ENCODE measurements around the gene CCDC191.
A peak's percentile ranks its signal among the peaks of the same experiment; 100 is the strongest.

Gene CCDC191

DNA sequence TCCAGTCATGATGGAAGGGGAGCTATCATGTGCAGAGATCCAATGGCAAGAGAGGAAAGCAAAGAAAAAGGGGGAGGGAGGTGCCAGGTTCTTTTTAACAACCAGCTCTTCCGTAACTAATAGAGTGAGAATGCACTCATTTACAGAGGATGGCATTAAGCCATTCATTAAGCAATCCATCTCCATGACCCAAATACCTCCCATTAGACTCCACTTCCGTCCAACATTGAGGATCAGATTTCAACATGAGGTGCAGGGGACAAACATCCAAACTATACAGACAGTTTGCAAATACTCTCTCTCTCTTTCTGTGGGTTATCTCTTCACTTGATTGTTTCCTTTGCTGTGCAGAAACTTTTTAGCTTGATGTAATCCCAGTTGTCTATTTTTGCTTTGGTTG, 87.3 kb downstream of the CCDC191 start:
- DNase-seq (ENCODE audit: low spot score) = no peak

- no peak for DNase-seq (ENCODE audit: low spot score)
Measured at GRCh38 chr3:113966172-113966571, 90.2 kb downstream of the CCDC191 start.

GRCh38 chr3:113963879-113964278, 92.4 kb downstream of the CCDC191 start:
- DNase-seq (ENCODE audit: low spot score) = no peak

DNA sequence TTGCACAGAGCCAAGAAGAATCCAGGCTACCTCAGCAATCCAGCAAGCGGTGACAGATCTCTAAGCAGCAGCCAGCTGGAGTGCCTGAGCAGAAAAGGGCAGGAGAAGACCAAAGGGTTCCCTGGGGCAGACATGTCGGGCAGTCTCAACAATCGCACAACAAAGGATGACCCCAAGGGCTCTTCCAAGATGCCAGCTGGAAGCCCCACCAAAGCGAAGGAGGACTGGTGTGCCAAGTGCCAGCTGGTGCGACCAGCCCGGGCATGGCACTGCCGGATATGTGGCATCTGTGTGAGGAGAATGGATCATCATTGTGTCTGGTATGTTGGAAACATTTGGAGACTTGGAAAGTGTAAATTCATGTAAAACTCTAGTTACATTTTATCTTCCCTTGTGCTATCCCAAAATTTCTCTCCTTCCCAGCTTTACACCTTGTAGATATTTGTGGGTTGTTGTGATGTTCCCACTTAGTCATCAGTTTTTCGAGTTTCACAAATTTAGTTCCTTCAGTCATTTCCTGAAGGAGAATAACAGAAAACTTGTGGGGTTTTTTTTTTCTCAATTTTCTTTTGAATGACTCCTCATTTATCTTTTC, 102.1 kb downstream of the CCDC191 start:
- no peak for DNase-seq (ENCODE audit: low spot score)

GRCh38 chr3:113953677-113954076, 102.6 kb downstream of the CCDC191 start:
- DNase-seq (ENCODE audit: low spot score) = peak; percentile 14

GRCh38 chr3:113952921-113953320, 103.4 kb downstream of the CCDC191 start:
- no peak for DNase-seq (ENCODE audit: low spot score)

GRCh38 chr3:113948015-113948917, 108.1 kb downstream of the CCDC191 start:
- no peak for DNase-seq (ENCODE audit: low spot score)

DNA sequence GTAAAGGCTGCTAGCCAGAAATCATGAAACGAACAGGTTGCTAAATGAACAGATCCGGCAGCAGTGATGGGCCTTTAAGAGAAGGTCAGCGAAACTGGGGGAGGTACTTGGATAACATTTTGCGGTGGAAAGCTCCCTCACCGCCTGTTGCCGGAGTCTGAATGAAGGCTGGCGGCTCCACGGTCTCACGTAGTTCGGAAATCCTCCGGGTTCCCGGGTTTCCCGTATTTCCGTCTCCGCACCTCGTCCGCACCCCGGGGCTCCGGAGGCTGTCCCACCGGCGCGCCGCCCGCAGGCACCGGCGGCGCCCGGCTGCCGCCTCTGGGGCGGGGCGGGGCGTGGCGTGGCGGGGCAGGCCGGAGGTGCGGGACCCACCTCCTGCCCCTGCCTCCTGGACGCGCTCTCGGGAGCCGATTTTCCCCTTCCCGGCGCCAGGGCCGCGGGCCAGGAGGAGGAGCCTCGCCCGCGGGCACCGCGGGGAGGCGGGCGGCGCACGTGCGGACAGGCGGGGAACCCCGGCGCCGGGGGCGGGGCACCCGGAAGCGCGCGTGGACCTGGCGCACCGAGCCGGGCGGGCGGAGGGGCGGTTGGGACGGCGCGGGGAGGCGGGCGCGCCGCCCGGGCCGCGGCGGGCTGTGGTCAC, 108.8 kb downstream of the CCDC191 start, which contains the start of gene ZDHHC23:
TSS of gene ZDHHC23 (plus strand) at position 642 of the 643 bp plus-strand sequence. CDS start 790 bp downstream, outside the sequence.
- peak; percentile 60 for DNase-seq (ENCODE audit: low spot score)

DNA sequence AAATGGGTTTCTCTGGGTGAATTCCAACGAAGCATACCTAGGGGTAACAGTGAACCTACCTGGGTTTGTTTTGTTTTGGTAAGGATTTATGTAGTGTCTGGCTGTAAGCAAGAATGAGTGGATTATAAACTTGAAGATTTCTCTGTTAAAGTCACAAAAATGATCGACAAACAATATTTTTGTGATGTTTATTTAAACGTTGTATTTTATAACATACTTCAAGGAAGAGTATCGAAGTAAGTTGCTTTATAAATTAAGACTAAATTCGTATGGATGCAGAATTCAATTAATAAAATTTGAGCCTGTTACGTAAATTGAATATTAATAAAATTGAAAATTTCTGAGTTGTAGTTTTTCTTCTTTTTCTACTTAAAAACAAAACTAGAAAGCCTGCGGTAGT, 109.5 kb downstream of the CCDC191 start:
- DNase-seq (ENCODE audit: low spot score) = no peak

DNA sequence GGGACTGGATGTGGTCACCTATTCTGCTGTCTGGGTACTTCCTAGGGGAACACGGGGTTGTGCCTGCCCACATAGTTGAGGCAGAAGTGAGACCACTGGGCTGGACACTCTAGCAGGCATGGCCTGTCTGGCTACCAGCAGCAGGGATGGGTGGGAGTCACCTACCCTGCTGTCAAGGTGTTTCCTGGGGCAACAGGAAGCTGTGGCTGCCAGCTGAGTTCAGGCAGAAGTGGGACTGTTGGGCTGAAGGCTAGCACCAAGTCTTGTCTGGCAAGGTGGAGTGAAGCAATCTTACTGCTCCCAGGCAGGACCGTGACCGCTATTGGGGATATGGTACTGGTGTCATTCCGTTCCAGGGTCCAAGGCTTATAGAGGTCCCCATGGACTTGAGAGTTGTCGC, 128.8 kb downstream of the CCDC191 start:
- no peak for DNase-seq (ENCODE audit: low spot score)

GRCh38 chr3:113914646-113915045, 141.7 kb downstream of the CCDC191 start:
- DNase-seq (ENCODE audit: low spot score) = no peak
